ENCODE data around the gene YPEL2.

Gene YPEL2

DNA sequence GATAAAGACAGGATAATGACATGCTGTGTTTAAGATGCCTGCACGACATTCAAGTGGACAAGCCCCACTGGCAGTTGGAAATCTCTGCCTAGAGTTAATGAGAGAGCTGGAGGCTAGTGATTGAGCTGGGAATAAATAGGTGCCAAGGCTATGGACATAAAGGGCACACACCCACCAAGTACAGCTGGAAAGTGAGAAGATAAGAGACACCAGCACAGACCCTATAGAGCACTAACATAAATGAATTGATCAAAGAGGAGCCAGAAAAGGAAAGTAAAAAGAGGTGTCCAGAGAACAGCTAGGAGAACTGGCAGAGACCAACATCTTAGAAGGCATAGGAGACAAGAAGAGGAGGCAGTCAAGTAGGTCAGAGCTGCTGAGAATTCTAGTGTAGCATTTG, 101.2 kb downstream of the YPEL2 start:
- Histone ChIP-seq H2AFZ (ENCODE audit: low read depth, low read length) (no peak overlapping the region), H3K27ac (ENCODE audit: low read length) (no peak overlapping the region), H4K20me1 (ENCODE audit: insufficient read depth, low read length) (no peaks in the 10 kb centered on the region), H3K27me3 (ENCODE audit: insufficient read depth, low read length, poor library complexity) (no peaks in the 10 kb centered on the region), H3K4me1 (ENCODE audit: insufficient read depth, low read length) (no peaks in the 10 kb centered on the region), H3K4me2 (ENCODE audit: insufficient read depth, low read length) (no peak overlapping the region), H3K4me3 (ENCODE audit: low read depth in 1 of 2, low read length in 2 of 2) (no peak overlapping the region), H3K36me3 (ENCODE audit: insufficient read depth, low read length) (no peaks in the 10 kb centered on the region), H3K9ac (ENCODE audit: low read depth, low read length) (no peak overlapping the region), H3K9me3 (ENCODE audit: insufficient read depth, low read length, severe bottlenecking) (no peaks in the 10 kb centered on the region), H3K79me2 (ENCODE audit: insufficient read depth, low read length) (no peaks in the 10 kb centered on the region)
- ATAC-seq (ENCODE audit: insufficient read depth, low read depth) = no peak
- TF ChIP-seq, protein P1, sequence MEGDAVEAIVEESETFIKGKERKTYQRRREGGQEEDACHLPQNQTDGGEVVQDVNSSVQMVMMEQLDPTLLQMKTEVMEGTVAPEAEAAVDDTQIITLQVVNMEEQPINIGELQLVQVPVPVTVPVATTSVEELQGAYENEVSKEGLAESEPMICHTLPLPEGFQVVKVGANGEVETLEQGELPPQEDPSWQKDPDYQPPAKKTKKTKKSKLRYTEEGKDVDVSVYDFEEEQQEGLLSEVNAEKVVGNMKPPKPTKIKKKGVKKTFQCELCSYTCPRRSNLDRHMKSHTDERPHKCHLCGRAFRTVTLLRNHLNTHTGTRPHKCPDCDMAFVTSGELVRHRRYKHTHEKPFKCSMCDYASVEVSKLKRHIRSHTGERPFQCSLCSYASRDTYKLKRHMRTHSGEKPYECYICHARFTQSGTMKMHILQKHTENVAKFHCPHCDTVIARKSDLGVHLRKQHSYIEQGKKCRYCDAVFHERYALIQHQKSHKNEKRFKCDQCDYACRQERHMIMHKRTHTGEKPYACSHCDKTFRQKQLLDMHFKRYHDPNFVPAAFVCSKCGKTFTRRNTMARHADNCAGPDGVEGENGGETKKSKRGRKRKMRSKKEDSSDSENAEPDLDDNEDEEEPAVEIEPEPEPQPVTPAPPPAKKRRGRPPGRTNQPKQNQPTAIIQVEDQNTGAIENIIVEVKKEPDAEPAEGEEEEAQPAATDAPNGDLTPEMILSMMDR (IDR thresholded peaks at IDR 0.05; ENCODE audit: borderline replicate concordance, extremely low read depth, low read length, poor library complexity, severe bottlenecking) = no peak
- TF ChIP-seq EZH2 (IDR thresholded peaks at IDR 0.05; ENCODE audit: borderline replicate concordance, low read depth, low read length, severe bottlenecking) = no peak
- no peak for DNase-seq

DNA sequence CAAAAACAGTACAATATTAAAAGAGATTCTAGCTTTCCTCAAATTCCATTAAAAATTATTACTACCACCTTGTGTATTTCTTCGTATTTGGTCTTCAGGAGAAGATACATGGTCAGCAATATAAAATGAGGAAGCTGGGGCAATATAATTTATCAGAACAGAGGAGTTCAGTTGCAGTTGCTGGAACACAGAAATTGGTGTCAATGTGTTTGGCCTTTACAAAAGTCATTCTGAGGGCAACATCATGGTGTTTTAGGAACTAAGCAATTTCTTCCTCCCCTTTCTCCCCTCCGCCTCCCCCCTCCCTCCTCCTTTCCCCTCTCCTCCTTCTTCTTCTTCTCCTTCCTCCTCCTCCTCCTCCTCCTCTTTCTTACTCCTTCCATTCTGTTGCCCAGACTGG, 102.1 kb downstream of the YPEL2 start:
- TF ChIP-seq, protein P1 (IDR thresholded peaks at IDR 0.05; ENCODE audit: borderline replicate concordance, extremely low read depth, low read length, poor library complexity, severe bottlenecking) = no peak
- no peak for TF ChIP-seq EZH2 (IDR thresholded peaks at IDR 0.05; ENCODE audit: borderline replicate concordance, low read depth, low read length, severe bottlenecking)
- Histone ChIP-seq H3K9me3 (ENCODE audit: insufficient read depth, low read length, severe bottlenecking) (no peaks in the 10 kb centered on the region), H3K27me3 (ENCODE audit: insufficient read depth, low read length, poor library complexity) (no peaks in the 10 kb centered on the region), H3K4me3 (ENCODE audit: low read depth in 1 of 2, low read length in 2 of 2) (no peak overlapping the region), H3K79me2 (ENCODE audit: insufficient read depth, low read length) (no peaks in the 10 kb centered on the region), H3K9ac (ENCODE audit: low read depth, low read length) (no peak overlapping the region), H4K20me1 (ENCODE audit: insufficient read depth, low read length) (no peaks in the 10 kb centered on the region), H3K27ac (ENCODE audit: low read length) (no peak overlapping the region), H2AFZ (ENCODE audit: low read depth, low read length) (no peak overlapping the region), H3K4me2 (ENCODE audit: insufficient read depth, low read length) (no peak overlapping the region), H3K36me3 (ENCODE audit: insufficient read depth, low read length) (no peaks in the 10 kb centered on the region), H3K4me1 (ENCODE audit: insufficient read depth, low read length) (no peaks in the 10 kb centered on the region)
- DNase-seq = no peak
- no peak for ATAC-seq (ENCODE audit: insufficient read depth, low read depth)

DNA sequence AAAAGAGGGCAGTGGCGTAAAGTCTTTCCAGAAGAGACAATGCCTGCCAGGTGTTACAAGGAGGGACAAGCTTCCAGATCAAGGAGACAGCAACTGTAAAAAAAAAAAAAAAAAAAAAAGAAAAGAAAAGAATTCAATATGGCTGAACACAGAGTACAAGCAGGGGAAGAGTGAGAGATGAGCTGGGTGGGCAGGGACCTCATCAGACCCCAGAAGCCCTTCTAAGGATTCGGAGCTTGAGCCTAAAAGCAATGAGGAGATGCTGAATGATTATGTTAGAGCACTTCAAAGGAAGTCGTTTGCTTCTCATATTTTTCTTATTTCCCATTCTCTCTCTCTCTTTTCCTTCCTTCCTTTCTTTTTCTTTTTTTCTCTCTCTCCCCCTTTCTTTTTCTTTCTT, 103.0 kb downstream of the YPEL2 start:
- Histone ChIP-seq H3K27ac (ENCODE audit: low read length) (no peak overlapping the region), H3K27me3 (ENCODE audit: insufficient read depth, low read length, poor library complexity) (no peaks in the 10 kb centered on the region), H3K4me3 (ENCODE audit: low read depth in 1 of 2, low read length in 2 of 2) (no peak overlapping the region), H3K79me2 (ENCODE audit: insufficient read depth, low read length) (no peaks in the 10 kb centered on the region), H2AFZ (ENCODE audit: low read depth, low read length) (no peak overlapping the region), H3K9me3 (ENCODE audit: insufficient read depth, low read length, severe bottlenecking) (no peaks in the 10 kb centered on the region), H4K20me1 (ENCODE audit: insufficient read depth, low read length) (no peaks in the 10 kb centered on the region), H3K4me2 (ENCODE audit: insufficient read depth, low read length) (no peak overlapping the region), H3K36me3 (ENCODE audit: insufficient read depth, low read length) (no peaks in the 10 kb centered on the region), H3K4me1 (ENCODE audit: insufficient read depth, low read length) (no peaks in the 10 kb centered on the region), H3K9ac (ENCODE audit: low read depth, low read length) (no peak overlapping the region)
- TF ChIP-seq, protein P1 (IDR thresholded peaks at IDR 0.05; ENCODE audit: borderline replicate concordance, extremely low read depth, low read length, poor library complexity, severe bottlenecking) = no peak
- no peak for TF ChIP-seq EZH2 (IDR thresholded peaks at IDR 0.05; ENCODE audit: borderline replicate concordance, low read depth, low read length, severe bottlenecking)
- DNase-seq = no peak
- no peak for ATAC-seq (ENCODE audit: insufficient read depth, low read depth)

DNA sequence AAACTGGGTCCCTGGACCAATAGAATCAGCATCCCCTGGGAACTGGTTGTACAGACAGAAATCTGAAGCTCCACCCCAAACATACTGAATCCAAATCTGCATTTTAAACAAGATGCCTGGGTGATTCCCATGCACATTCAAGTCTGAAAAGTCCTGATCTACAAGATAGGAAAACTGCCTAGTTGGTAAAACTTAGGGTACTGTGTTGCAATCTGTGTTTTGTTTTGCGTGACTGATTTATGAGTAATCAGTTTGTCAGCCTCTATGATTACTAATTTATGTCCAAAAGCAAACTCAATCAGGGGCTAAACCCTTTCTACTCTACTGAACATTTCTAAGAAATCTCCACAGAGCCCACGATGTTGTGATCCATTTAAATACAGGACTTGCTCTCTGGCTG, 103.8 kb downstream of the YPEL2 start:
- DNase-seq (no peak), ATAC-seq (ENCODE audit: insufficient read depth, low read depth) (no peak)
- no peaks in the 10 kb centered on the region for H4K20me1 ChIP-seq (ENCODE audit: insufficient read depth, low read length)
- no peaks in the 10 kb centered on the region for H3K9me3 ChIP-seq (ENCODE audit: insufficient read depth, low read length, severe bottlenecking)
- no peak overlapping the region; the same call in 1 of the 2 replicates for H2AFZ ChIP-seq (ENCODE audit: low read depth, low read length)
- no peaks in the 10 kb centered on the region for H3K36me3 ChIP-seq (ENCODE audit: insufficient read depth, low read length)
- TF ChIP-seq EZH2 (IDR thresholded peaks at IDR 0.05; ENCODE audit: borderline replicate concordance, low read depth, low read length, severe bottlenecking) = no peak
- TF ChIP-seq, protein P1 (IDR thresholded peaks at IDR 0.05; ENCODE audit: borderline replicate concordance, extremely low read depth, low read length, poor library complexity, severe bottlenecking) = no peak
- H3K27me3 ChIP-seq (ENCODE audit: insufficient read depth, low read length, poor library complexity) = no peaks in the 10 kb centered on the region
- no peaks in the 10 kb centered on the region for H3K79me2 ChIP-seq (ENCODE audit: insufficient read depth, low read length)
- H3K4me2 ChIP-seq (ENCODE audit: insufficient read depth, low read length) = no peak overlapping the region
- no peak overlapping the region for H3K27ac ChIP-seq (ENCODE audit: low read length)
- H3K4me1 ChIP-seq (ENCODE audit: insufficient read depth, low read length) = 0 out of 2 replicates have a peak, but pooled peaks cover under 1% of the 10 kb centered on the region
- no peak overlapping the region for H3K9ac ChIP-seq (ENCODE audit: low read depth, low read length)
- H3K4me3 ChIP-seq (ENCODE audit: low read depth in 1 of 2, low read length in 2 of 2) = no peak overlapping the region

Measured in DND-41 (cell line).